WTC11 (cell line): ENCODE measurements around the gene PLA2G4F. TPM values are rescaled to one million over a fixed set of nuclear protein-coding genes. Genes with fewer than 3 reads are reported as not detected.

Experiments used
- ATAC-seq: fragments of 200-7000 bp; cut with Tn5 transposase; 2 replicates; pipeline ENCODE4 v1.10.0; 2021; ENCODE audit warnings: mild to moderate bottlenecking, moderate library complexity
- CTCF ChIA-PET: fragments of 300-600 bp; sonication (Branson Sonifier 250); formaldehyde crosslinking; loops from one replicate; lab custom pipeline; 2021; ENCODE audit warnings: antibody characterized with exemption; lab: Charles Lee
- POLR2A ChIA-PET: fragments of 350-600 bp; sonication (Branson Sonifier 250); formaldehyde crosslinking; loops from one replicate; lab custom pipeline; 2021; ENCODE audit warnings: antibody characterized with exemption; lab: Charles Lee
- DNase-seq: peaks from one replicate; pipeline ENCODE4 v3.0.0; 2021; ENCODE audit warnings: low spot score
- H3K27ac Mint-ChIP-seq: 2 replicates; pipeline ENCODE4 v1.8.0; 2021; ENCODE audit warnings: mixed read lengths
- H3K27me3 Mint-ChIP-seq: 2 replicates; pipeline ENCODE4 v1.8.0; 2021; ENCODE audit warnings: low read depth, mild to moderate bottlenecking, moderate library complexity, mixed read lengths
- H3K36me3 Mint-ChIP-seq: 2 replicates; pipeline ENCODE4 v1.8.0; 2021; ENCODE audit warnings: mixed read lengths
- H3K4me1 Mint-ChIP-seq: 2 replicates; pipeline ENCODE4 v1.8.0; 2022; ENCODE audit warnings: mixed read lengths
- H3K4me3 Mint-ChIP-seq: 2 replicates; pipeline ENCODE4 v1.8.0; 2021; ENCODE audit warnings: mild to moderate bottlenecking, moderate library complexity, mixed read lengths
- H3K9me3 Mint-ChIP-seq: 2 replicates; pipeline ENCODE4 v1.8.0; 2021; ENCODE audit warnings: mixed read lengths
- CREB1 ChIP-seq: sonication (generic); formaldehyde crosslinking; IDR thresholded peaks from 2 replicates; pipeline ENCODE4 v1.8.0; 2023; ENCODE audit warnings: mild to moderate bottlenecking, missing genetic modification reagents
- CTCF ChIP-seq: fragments of 200-600 bp; IDR thresholded peaks from 2 replicates; pipeline ENCODE4 v1.8.0; 2022; ENCODE audit warnings: antibody characterized with exemption
- EMX1 ChIP-seq: fragments of 250-450 bp; sonication (Bioruptor Pico); IDR thresholded peaks from 2 replicates; pipeline ENCODE4 v1.8.0; 2021; ENCODE audit warnings: mild to moderate bottlenecking
- ERG ChIP-seq: fragments of 250-450 bp; sonication (Bioruptor Pico); IDR thresholded peaks from 2 replicates; pipeline ENCODE4 v1.8.0; 2021; ENCODE audit warnings: mild to moderate bottlenecking
- ESRRA ChIP-seq: sonication (generic); formaldehyde crosslinking; IDR thresholded peaks from 2 replicates; pipeline ENCODE4 v1.8.1; 2022; ENCODE audit warnings: mild to moderate bottlenecking, missing genetic modification reagents, borderline replicate concordance
- FOXJ3 ChIP-seq: sonication (generic); formaldehyde crosslinking; IDR thresholded peaks from 2 replicates; pipeline ENCODE4 v1.9.0; 2021; ENCODE audit warnings: missing genetic modification reagents, mild to moderate bottlenecking, borderline replicate concordance
- FOXP4 ChIP-seq: sonication (generic); formaldehyde crosslinking; IDR thresholded peaks from 2 replicates; pipeline ENCODE4 v1.8.0; 2022; ENCODE audit warnings: mild to moderate bottlenecking, missing genetic modification reagents
- HMGA2 ChIP-seq: fragments of 250-450 bp; sonication (Bioruptor Pico); IDR thresholded peaks from 2 replicates; pipeline ENCODE4 v1.4.0; 2021; ENCODE audit warnings: mild to moderate bottlenecking, moderate library complexity
- MXD4 ChIP-seq: fragments of 250-450 bp; sonication (Bioruptor Pico); IDR thresholded peaks from 2 replicates; pipeline ENCODE4 v1.8.0; 2021; ENCODE audit warnings: mild to moderate bottlenecking, moderate library complexity, borderline replicate concordance
- PRDM15 ChIP-seq: sonication (generic); formaldehyde crosslinking; IDR thresholded peaks from 2 replicates; pipeline ENCODE4 v1.8.0; 2022; ENCODE audit warnings: missing genetic modification reagents
- RORB ChIP-seq: fragments of 250-450 bp; sonication (Bioruptor Pico); IDR thresholded peaks from 2 replicates; pipeline ENCODE4 v1.9.0; 2021; ENCODE audit warnings: mild to moderate bottlenecking
- SMAD3 ChIP-seq: sonication (generic); formaldehyde crosslinking; IDR thresholded peaks from 2 replicates; pipeline ENCODE4 v1.8.0; 2022; ENCODE audit warnings: missing genetic modification reagents, mild to moderate bottlenecking, borderline replicate concordance
- USF1 ChIP-seq: sonication (generic); formaldehyde crosslinking; IDR thresholded peaks from 2 replicates; pipeline ENCODE4 v1.8.0; 2022; ENCODE audit warnings: mild to moderate bottlenecking, missing genetic modification reagents
- ZMAT4 ChIP-seq: fragments of 250-450 bp; sonication (Bioruptor Pico); IDR thresholded peaks from 2 replicates; pipeline ENCODE4 v1.9.0; 2021; ENCODE audit warnings: mild to moderate bottlenecking
- ZNF232 ChIP-seq: sonication (generic); formaldehyde crosslinking; IDR thresholded peaks from 2 replicates; pipeline ENCODE4 v1.8.0; 2022; ENCODE audit warnings: mild to moderate bottlenecking, missing genetic modification reagents
- ZNF263 ChIP-seq: sonication (generic); formaldehyde crosslinking; IDR thresholded peaks from 2 replicates; pipeline ENCODE4 v1.8.1; 2022; ENCODE audit warnings: low read depth, mild to moderate bottlenecking, moderate library complexity, missing genetic modification reagents
- ZNF317 ChIP-seq: sonication (generic); formaldehyde crosslinking; IDR thresholded peaks from 2 replicates; pipeline ENCODE4 v1.8.1; 2023; ENCODE audit warnings: low read depth, mild to moderate bottlenecking, moderate library complexity, missing genetic modification reagents, borderline replicate concordance
- total RNA-seq: library from RNA; stranded (reverse); gene quantifications from 3 replicates; pipeline ENCODE4 v1.2.3, GENCODE V29; 2021

The PLA2G4F gene
- total RNA-seq, 1 experiment from 2014 or later, result 0.11 TPM

GRCh38 chr15:42138411-42138810, 18.0 kb downstream of the PLA2G4F start (continued):
- TF ChIP-seq ZMAT4 (CRISPR knock-in tag) (no peak), USF1 (no peak), FOXP4 (CRISPR knock-in tag) (no peak), ZNF232 (CRISPR knock-in tag) (no peak), SMAD3 (CRISPR knock-in tag) (no peak)

- Mint-ChIP-seq H3K4me1 (no peaks in the 10 kb centered on the region), H3K27ac (no peak overlapping the region), H3K4me3 (no peak overlapping the region), H3K9me3 (peaks cover 15% of the 10 kb centered on the region), H3K27me3 (no peaks in the 10 kb centered on the region), H3K36me3 (no peaks in the 10 kb centered on the region; the same call in 1 of the 2 replicates)
- ATAC-seq (peak; percentile 69), DNase-seq (no peak)
- no peak for TF ChIP-seq RORB (CRISPR knock-in tag)
- no peak for TF ChIP-seq ERG (CRISPR knock-in tag)
- TF ChIP-seq CTCF, result 0 out of 2 replicates have a peak, but pooled peaks have one; percentile 13
- CTCF ChIA-PET, result interaction anchor here (0.5 to 4.0 kb wide), 57 partner anchors 10 to 1010 kb away, joined by 3 to 142 read pairs (median 5); partner anchors contain the start of genes EHD4, PLA2G4D, PLA2G4F and SNAP23
- POLR2A ChIA-PET, result interaction anchor here (0.9 kb wide), 1 partner anchor 71 kb away, joined by 3 read pairs; no protein-coding TSS in a partner anchor
These were observed 18.8 kb downstream of the PLA2G4F start for GRCh38 chr15:42137461-42138261.

GRCh38 chr15:42136513-42136912, 19.9 kb downstream of the PLA2G4F start:
- POLR2A ChIA-PET, result no interaction called here
- no peak overlapping the region for H3K27ac Mint-ChIP-seq

GRCh38 chr15:42135351-42135750, 21.1 kb downstream of the PLA2G4F start:
- H3K27ac Mint-ChIP-seq, result no peak overlapping the region
- no peaks in the 10 kb centered on the region; the same call in 1 of the 2 replicates for H3K27me3 Mint-ChIP-seq
- no peak for DNase-seq
- no peaks in the 10 kb centered on the region; the same call in 1 of the 2 replicates for H3K36me3 Mint-ChIP-seq
- ChIA-PET CTCF (interaction anchor here (0.9 to 7.3 kb wide), 8 partner anchors 10 to 250 kb away, joined by 3 to 106 read pairs (median 12); no protein-coding TSS in a partner anchor), POLR2A (no interaction called here)
- peaks cover 15% of the 10 kb centered on the region for H3K9me3 Mint-ChIP-seq
- ATAC-seq, result no peak
- no peak overlapping the region for H3K4me3 Mint-ChIP-seq
- H3K4me1 Mint-ChIP-seq, result peaks cover 3% of the 10 kb centered on the region
- no peak for TF ChIP-seq ZNF263 (CRISPR knock-in tag)
- no peak for TF ChIP-seq ESRRA
- TF ChIP-seq EMX1 (CRISPR knock-in tag), result no peak
- no peak for TF ChIP-seq ZNF317 (CRISPR knock-in tag)
- no peak for TF ChIP-seq FOXJ3 (CRISPR knock-in tag)
- no peak for TF ChIP-seq HMGA2 (CRISPR knock-in tag)
- no peak for TF ChIP-seq MXD4 (CRISPR knock-in tag)
- TF ChIP-seq PRDM15, result no peak

More at GRCh38 chr15:42136513-42136912, 19.9 kb downstream of the PLA2G4F start:
- H3K36me3 Mint-ChIP-seq, result no peaks in the 10 kb centered on the region; the same call in 1 of the 2 replicates
- ATAC-seq (no peak), DNase-seq (no peak)
- TF ChIP-seq ZMAT4 (CRISPR knock-in tag) (no peak), CREB1 (no peak)
- peaks cover 3% of the 10 kb centered on the region for H3K4me1 Mint-ChIP-seq
- H3K27me3 Mint-ChIP-seq, result no peaks in the 10 kb centered on the region; the same call in 1 of the 2 replicates
- H3K4me3 Mint-ChIP-seq, result no peak overlapping the region
- CTCF ChIA-PET, result interaction anchor here (0.9 to 7.3 kb wide), 8 partner anchors 9 to 249 kb away, joined by 3 to 106 read pairs (median 17); partner anchors contain the start of gene PLA2G4D
- peaks cover 15% of the 10 kb centered on the region for H3K9me3 Mint-ChIP-seq
